K562 (cell line): ENCODE measurements around the gene OTOP3.

Experiments used
- EP300 ChIP-seq: IDR thresholded peaks from 2 replicates; pipeline ENCODE4 v1.6.1; 2012; ENCODE audit warnings: low read length, improper control_type of control experiment
- HDAC2 ChIP-seq: fragments of 450-650 bp; IDR thresholded peaks from 2 replicates; pipeline ENCODE4 v1.6.1; 2016; ENCODE audit warnings: mild to moderate bottlenecking
- HES1 ChIP-seq: fragments of 450-650 bp; IDR thresholded peaks from 2 replicates; pipeline ENCODE4 v1.6.1; 2016; ENCODE audit warnings: low read depth, mild to moderate bottlenecking, moderate library complexity
- JUN ChIP-seq, 2 experiments: sonication (generic) in 1 of 2; formaldehyde crosslinking in 1 of 2; IDR thresholded peaks; 2 replicates each; pipeline versions ENCODE4 v1.6.1 to v1.8.0; 2012 to 2022; ENCODE audit warnings: borderline replicate concordance in 2 of 2, mild to moderate bottlenecking in 2 of 2, improper control_type of control experiment in 1 of 2, low read depth in 1 of 2, low read length in 1 of 2, missing genetic modification reagents in 1 of 2
- MED1 ChIP-seq: sonication (generic); formaldehyde crosslinking; IDR thresholded peaks from 2 replicates; pipeline ENCODE4 v1.8.1; 2023; ENCODE audit warnings: missing genetic modification reagents, borderline replicate concordance
- MXI1 ChIP-seq: IDR thresholded peaks from 2 replicates; pipeline ENCODE4 v1.6.1; 2011; ENCODE audit warnings: low read depth, mild to moderate bottlenecking, improper control_type of control experiment, low read length
- NCOA2 ChIP-seq, 2 experiments: fragments of 450-650 bp; IDR thresholded peaks; 2 replicates each; pipeline ENCODE4 v1.6.1; 2018; ENCODE audit warnings: mild to moderate bottlenecking in 2 of 2, moderate library complexity in 1 of 2; ENCODE audit not compliant: partially characterized antibody in 2 of 2
- POLR2AphosphoS5 ChIP-seq: IDR thresholded peaks from 2 replicates; pipeline ENCODE4 v1.6.1; 2011; ENCODE audit warnings: mild to moderate bottlenecking, low read depth, low read length, moderate library complexity; ENCODE audit not compliant: control insufficient read depth, insufficient read depth
- SREBF2 ChIP-seq: sonication (generic); formaldehyde crosslinking; IDR thresholded peaks from 2 replicates; pipeline ENCODE4 v1.4.0; 2020; ENCODE audit warnings: mild to moderate bottlenecking, missing genetic modification reagents
- TGIF2 ChIP-seq: sonication (generic); formaldehyde crosslinking; IDR thresholded peaks from 2 replicates; pipeline ENCODE4 v1.8.1; 2022; ENCODE audit warnings: mild to moderate bottlenecking, missing genetic modification reagents, moderate library complexity
- ZNF217 ChIP-seq: sonication (generic); formaldehyde crosslinking; IDR thresholded peaks from 2 replicates; pipeline ENCODE4 v1.8.0; 2022; ENCODE audit warnings: mild to moderate bottlenecking, missing genetic modification reagents
- ZNF785 ChIP-seq: fragments of 250-450 bp; sonication (Bioruptor Pico); IDR thresholded peaks from 2 replicates; pipeline ENCODE4 v1.4.0; 2020; ENCODE audit warnings: mild to moderate bottlenecking
- TF ChIP-seq, protein P1 (sequence below): sonication (generic); formaldehyde crosslinking; IDR thresholded peaks from 2 replicates; pipeline ENCODE4 v1.8.1; 2023; ENCODE audit warnings: mild to moderate bottlenecking, missing genetic modification reagents

GRCh38 chr17:74920642-74921025 is 15.1 kb upstream of the OTOP3 start:
- TF ChIP-seq NCOA2 (IDR thresholded peaks at IDR 0.05; ENCODE audit: partially characterized antibody in 2 of 2) (no peak), JUN (IDR thresholded peaks at IDR 0.05; ENCODE audit: borderline replicate concordance, low read depth, low read length) (no peak), JUN (CRISPR knock-in tag; IDR thresholded peaks at IDR 0.05; ENCODE audit: borderline replicate concordance) (no peak), MED1 (CRISPR knock-in tag) (no peak), SREBF2 (CRISPR knock-in tag) (no peak), TGIF2 (CRISPR knock-in tag) (no peak), POLR2AphosphoS5 (no peak), EP300 (no peak), ZNF217 (no peak), ZNF785 (CRISPR knock-in tag) (no peak), HDAC2 (no peak), MXI1 (no peak), HES1 (no peak)
- TF ChIP-seq, protein P1, sequence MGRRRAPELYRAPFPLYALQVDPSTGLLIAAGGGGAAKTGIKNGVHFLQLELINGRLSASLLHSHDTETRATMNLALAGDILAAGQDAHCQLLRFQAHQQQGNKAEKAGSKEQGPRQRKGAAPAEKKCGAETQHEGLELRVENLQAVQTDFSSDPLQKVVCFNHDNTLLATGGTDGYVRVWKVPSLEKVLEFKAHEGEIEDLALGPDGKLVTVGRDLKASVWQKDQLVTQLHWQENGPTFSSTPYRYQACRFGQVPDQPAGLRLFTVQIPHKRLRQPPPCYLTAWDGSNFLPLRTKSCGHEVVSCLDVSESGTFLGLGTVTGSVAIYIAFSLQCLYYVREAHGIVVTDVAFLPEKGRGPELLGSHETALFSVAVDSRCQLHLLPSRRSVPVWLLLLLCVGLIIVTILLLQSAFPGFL = no peak
